NCI-H774 (cell line): Measurements from ENCODE around the gene TRIP12.
"Not testable (repeated sequence)": the region's sequence is repeated elsewhere in the genome, so short reads cannot be mapped to it uniquely, and the experiment has no call there.

ENCODE experiments used
- DNase-seq: peaks from one replicate; lab custom pipeline; 2025; lab: John Stamatoyannopoulos, UW

The TRIP12 gene

DNA sequence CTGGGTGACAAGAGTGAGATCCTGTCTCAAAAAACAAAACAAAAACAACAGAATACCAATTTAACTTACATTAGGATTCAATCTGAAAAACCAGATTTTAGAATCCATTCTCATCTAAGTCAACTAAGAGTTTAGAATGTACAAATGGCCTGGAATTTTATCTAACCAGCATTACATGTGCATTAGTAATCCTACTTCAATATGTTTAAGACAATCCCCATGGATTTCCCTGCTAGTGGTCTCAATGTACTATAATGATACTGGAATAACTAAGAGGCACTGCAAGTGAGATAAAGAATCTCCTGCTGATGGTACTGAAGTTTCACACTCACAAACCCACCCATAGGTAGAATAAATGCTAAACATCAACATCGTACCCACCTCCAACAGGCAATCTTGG lies 153.6 kb downstream of the TRIP12 start:
- DNase-seq = no peak

DNA sequence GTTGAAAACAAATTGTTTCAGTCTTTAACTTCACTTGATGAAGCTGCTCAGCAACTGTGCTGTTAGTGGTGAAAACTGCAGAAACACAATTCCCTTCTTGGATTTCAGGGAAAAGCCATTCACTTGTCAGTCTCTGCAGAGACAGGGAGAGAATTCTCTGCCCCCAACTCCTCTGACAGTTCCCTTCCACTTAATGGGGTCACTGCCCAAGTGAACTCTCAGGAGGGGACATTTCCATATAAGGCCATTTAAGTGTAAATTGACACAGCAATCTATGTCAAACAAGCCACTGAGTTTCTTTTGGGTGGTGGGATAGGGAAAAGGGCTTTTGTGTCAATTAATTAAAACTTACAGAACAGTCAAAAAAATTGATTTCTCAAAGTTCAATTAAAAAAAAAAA lies 156.1 kb downstream of the TRIP12 start:
- no peak for DNase-seq

- DNase-seq = no peak
These were observed 160.1 kb downstream of the TRIP12 start for GRCh38 chr2:229761663-229762062.

DNA sequence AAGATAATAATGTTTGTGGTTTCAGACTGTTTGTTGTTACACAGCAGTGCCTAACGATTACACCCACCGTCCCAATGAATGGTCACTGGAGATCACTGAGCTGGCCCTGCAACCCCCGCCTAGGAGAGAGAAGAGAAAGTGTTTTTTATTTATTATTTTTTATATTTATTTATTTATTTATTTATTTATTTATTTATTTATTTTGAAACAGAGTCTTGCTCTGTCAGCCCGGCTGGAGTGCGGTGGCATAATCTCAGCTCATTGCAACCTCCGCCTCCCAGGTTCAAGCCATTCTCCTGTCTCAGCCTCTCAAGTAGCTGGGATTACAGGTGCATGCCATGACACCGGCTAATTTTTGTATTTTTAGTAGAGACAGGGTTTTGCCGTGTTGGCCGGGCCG lies 164.3 kb downstream of the TRIP12 start:
- DNase-seq = not testable (repeated sequence)

GRCh38 chr2:229752970-229753729 lies 168.7 kb downstream of the TRIP12 start:
- DNase-seq = peak; percentile 23

DNA sequence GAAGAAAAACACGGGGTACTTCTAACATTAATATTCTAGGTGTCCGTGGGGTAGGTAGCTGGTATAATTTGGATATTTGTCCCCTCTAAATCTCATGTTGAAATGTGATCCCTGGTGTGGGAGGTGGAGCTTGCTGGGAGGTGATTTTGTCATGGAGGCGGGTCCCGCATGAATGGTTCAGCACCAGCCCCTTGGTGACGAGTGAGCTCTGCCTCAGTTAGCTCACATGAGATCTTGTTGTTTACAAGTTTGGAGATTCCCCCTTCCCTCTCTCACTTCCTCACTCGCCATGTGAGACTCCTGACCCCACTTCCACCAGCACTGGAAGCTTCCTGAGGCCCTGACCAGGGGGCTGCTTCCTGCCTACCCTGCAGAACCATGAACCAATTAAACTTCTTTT lies 172.0 kb downstream of the TRIP12 start:
- no peak for DNase-seq

DNA sequence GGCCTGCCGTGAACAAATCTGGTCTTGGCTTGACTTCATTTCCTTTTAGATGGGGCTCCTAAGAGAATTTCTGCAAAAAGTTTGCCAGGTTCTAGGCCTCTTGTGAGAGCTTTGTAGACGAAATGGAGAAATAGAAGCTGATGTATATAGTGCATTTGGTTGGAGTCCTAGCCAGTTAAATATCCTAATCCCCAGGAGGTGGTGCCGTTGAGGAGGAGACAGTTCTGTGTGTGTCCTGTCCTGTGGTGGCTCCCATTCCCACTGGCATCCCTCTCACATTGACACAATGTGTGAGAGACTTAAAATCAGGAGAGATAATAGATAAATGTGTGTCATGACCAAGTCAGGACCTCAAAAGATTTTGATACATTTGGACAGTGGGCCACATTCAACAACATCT lies 172.9 kb downstream of the TRIP12 start:
- no peak for DNase-seq

DNA sequence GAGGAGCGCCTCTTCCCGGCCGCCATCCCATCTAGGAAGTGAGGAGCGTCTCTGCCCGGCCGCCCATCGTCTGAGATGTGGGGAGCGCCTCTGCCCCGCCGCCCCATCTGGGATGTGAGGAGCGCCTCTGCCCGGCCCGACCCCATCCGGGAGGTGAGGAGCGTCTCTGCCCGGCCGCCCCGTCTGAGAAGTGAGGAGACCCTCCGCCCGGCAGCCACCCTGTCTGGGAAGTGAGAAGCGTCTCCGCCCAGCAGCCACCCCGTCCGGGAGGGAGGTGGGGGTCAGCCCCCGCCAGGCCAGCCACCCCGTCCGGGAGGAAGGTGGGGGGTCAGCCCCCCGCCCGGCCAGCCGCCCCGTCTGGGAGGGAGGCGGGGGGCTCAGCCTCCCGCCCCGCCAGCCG lies 179.1 kb downstream of the TRIP12 start:
- not testable (repeated sequence) for DNase-seq

DNA sequence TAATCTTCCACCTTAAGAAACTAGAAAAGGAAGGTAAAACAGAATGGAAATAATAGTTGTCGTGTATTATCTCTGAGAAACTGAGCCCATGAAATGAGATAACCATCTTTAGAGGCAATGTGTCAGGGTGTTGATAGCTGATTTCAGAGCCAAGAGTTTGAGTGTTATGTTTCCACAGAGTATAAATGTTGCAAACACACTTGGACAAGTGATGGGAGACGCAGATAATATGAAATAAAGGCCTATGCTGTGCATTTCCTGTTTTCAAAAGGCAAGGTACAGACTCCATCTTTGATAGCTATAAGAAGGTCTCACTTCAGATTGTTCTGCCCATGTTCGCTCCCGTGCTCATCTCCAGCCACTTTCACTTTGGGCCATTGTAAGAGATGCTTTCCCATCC lies 181.5 kb downstream of the TRIP12 start:
- no peak for DNase-seq

DNA sequence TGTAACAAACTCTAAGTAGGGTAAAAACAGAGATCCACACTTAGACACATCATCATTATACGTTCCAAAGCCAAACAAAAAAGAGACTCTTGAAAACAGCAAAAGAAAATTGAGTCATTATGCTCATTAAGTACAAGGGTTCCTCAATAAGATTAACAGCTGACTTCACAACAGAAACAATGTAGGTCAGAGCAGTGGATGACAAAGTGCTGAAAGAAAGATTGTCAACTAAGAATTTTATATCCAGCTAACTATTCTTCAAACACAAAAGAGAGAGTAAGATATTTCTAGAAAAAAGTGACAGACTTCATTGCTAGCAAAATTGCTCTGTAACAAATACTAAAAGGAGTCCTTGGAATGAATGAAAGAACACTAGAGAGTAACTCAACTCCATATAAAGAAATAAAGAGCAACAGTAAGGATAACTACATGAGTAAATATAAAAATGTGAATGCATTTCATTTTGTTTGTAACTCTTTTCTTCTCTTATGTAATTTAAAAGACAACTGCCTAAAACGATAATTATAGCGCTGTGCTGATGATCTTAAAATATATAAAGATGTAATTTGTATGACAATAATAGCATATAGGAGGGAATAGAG lies 183.7 kb downstream of the TRIP12 start:
- DNase-seq = no peak

DNA sequence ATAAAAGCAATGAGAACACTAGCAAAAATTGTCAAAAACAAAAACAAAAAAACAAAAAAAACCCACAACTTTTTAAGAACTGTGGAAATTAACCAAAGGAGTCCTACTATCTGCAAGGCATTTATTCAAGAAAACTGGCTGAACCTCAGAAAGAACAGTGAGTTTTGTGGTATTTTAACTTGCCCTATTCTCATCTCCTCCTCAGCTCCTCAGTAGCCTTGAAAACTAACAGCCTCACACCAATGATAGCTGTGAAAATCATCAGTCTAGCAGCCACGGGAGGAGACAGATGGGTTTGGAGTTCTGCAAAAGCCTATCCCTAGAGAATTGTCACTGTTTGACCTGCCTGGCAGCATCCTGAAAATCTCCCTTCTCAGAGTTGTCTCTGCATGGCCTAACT lies 187.4 kb downstream of the TRIP12 start:
- DNase-seq = no peak

DNA sequence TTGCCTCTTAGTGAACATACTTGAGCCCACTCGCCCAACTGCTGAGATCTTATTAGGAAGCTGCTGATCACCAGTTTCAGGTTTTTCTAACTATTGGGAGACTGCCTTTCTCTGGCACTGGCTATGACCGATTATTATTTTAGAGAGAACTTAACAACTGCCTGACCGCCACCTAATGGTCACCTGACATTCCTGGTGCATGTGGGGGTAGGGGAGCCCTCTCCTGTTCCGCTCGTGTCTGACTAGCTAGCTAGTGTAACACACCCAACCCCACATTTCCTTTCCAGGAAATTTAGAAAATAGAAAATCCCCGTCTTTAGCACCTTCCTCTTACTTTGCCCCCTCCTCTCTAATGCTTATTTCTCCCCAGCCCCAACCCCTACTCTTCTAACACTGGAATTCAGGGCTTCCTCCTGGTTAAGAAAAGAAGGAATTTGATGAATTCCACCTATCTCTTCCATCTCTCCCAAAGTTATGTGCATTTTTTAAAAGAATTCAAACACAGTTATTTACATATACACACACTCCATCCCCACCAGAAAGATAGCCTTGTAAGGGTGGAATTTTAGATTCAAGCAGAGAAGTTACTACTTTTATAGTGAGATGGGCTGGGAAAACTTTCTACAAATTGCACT lies 188.1 kb downstream of the TRIP12 start:
- no peak for DNase-seq

GRCh38 chr2:229732897-229733296 lies 188.9 kb downstream of the TRIP12 start:
- DNase-seq = no peak

DNA sequence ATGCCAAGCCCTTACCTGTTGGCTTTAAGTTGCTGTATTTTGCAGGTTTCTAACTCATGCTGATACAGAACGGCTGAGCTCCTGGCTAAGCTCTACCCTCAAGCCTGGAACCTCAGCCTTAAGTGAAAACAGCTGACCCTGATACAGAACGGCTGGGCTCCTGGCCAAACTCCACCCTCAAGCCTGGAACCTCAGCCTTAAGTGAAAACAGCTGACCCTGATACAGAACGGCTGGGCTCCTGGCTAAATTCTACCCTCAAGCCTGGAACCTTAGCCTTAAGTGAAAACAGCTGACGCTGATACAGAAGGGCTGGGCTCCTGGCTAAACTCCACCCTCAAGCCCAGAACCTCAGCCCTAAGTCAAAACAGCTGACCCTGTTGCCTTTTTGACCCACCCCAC lies 189.9 kb downstream of the TRIP12 start:
- DNase-seq = peak; percentile 4

DNA sequence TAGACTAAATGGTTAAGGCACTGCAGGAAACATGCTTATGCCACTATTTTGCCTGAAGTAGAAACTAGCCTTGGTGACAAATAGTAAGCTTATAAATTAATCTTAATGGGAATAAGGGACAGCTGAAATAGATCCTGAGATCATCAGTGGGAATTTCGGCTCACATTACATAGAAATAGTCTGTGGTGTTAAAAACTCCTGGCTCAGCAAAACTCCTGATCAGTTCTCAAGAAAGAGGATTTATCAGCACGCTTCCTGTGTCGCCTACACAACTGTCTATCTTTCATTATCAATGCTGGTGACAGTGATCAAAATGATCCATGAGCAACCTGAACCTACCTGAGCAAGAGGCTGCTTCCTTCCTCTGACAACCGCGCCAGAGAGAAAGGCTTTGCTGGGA lies 190.4 kb downstream of the TRIP12 start:
- DNase-seq = no peak

DNA sequence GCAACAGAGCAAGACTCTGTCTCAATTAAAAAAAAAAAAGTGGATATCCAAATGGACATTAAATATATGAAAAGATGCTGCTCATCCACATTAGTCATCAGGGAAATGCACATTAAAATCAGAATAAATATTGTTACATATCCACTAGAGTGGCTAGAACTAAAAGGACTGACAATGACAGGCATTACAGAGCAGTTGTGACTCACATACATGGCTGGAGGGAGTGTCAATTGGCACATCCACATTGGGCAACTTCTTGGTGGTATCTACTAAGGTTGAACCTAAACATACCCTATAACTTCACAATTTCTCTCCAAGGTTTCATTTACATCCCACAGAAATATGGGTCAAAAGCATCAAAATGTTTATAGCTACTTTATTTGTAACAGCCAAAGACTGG lies 193.4 kb downstream of the TRIP12 start:
- no peak for DNase-seq

DNA sequence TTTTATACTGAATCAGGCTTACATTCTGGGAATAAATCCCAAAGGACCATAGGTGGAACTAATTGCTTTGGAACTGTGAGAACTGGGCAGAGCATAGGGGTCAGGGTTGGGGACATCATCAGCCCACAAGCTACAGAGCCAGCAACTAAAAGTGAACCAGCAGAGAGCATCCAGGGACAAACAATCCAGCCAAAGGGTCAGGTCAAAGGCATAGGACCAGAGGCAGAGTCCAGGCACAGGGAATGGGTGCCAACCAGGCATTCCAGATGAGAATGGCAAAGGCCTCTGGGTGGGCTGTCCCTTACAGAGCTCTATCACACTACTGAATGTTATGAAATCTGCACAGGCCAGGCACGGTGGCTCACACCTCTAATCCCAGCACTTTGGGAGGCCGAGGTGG lies 195.2 kb downstream of the TRIP12 start:
- no peak for DNase-seq

- DNase-seq = peak; percentile 8
These were observed 195.9 kb downstream of the TRIP12 start for GRCh38 chr2:229725716-229726574.

DNA sequence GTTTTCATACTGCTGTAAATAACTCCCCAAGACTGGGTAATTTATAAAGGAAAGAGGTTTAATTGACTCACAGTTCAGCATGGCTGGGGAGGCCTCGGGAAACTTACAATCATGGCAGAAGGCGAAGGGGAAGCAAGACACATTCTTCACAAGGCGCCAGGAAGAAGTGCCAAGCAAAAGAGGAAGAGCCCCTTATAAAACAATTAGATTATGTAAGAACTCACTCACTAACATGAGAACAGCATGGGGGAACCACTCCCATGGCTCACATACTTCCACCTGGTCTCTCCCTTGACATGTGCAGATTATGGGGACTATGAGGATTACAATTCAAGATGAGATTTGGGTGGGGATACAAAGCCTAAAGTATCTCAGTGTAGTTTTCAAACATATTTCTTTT lies 198.6 kb downstream of the TRIP12 start:
- not testable (repeated sequence) for DNase-seq

DNA sequence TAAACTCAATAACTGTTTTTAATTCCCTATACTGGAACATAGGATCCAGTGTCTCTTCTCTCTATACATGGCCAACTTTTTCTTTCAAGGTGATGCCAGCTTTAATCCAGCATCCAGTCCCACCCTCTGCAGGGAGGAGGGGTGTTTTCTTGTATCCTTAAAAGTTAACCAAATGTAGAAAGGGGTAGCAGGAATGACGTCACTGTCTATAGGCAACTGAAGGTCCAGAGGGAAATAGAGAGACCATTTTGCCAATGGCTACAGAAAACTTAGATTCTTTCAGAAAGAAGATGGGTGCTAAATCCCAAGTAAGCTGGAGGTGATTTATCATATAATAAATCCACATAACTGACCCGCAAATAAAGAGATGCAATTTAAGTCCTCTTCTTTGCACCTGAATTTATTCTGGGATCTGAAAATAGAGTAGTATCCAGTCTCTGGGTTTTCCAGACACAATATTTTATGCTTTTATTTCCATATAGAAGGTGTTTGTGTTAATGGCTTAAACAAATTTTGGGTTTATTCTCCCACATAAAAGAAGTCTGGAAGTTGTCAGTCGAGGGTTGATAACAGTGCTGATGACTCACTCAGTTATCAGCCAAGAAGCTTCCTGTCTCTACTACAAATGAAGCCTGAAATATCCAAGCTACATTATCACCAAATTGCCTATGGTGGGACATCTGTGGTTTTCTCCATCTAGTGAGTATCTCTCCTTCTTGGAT lies 201.7 kb downstream of the TRIP12 start:
- DNase-seq = no peak

DNA sequence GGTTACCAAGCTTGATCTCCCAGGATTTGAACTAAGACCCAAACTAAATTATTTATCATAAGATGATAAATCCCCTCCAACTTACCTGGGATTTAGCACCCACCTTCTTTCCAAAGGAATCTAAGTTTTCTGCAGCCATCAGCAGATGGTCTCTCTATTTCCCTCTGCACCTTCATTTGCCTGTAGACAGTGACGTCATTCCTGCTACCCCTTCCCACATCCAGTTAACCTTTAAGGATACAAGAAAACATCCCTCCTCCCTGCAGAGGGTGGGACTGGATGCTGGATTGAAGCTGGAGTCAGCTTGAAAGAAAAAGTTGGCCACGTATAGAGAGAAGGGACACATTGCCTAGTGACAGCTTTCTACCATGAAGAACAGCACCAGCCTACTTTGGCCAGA lies 203.8 kb downstream of the TRIP12 start:
- DNase-seq = no peak
